Measurements from ENCODE around the gene CTRL.

- TF ChIP-seq SUZ12 (IDR thresholded peaks at IDR 0.05) (no peak), CTBP1 (IDR thresholded peaks at IDR 0.05; ENCODE audit: borderline replicate concordance) (no peak), FOXK2 (IDR thresholded peaks at IDR 0.05) (no peak), ARNT (IDR thresholded peaks at IDR 0.05) (no peak), NFRKB (IDR thresholded peaks at IDR 0.05) (no peak), HDGF (IDR thresholded peaks at IDR 0.05; ENCODE audit: borderline replicate concordance) (no peak), TARDBP (IDR thresholded peaks at IDR 0.05) (no peak), FOXM1 (IDR thresholded peaks at IDR 0.05; ENCODE audit: borderline replicate concordance) (no peak)
These were observed 4.6 kb upstream of the CTRL start, which contains the start of gene PSMB10 for GRCh38 chr16:67936124-67936879.

Data from HEK293T (cell line).